SK-MEL-5 (cell line): ENCODE data around the gene CAPN15. TPM values are rescaled to one million over a fixed set of nuclear protein-coding genes. Genes with fewer than 3 reads are reported as not detected.

ENCODE experiments used
- DNase-seq: peaks from one replicate; pipeline ENCODE4 v3.0.0-alpha.2; 2016; ENCODE audit warnings: low read depth, low spot score
- in situ Hi-C: cut with HindIII; loops from 2 replicates; pipeline ENCODE4 v1.10.0; 2016; ENCODE audit warnings: low sequenced_read_pairs, high pct_unique_total_duplicates, low pct_unique_long_range_greater_than_20kb
- total RNA-seq: library from RNA; depleted of rRNA; stranded (reverse); fragments of >200 nt; shearing (Covaris generic); gene quantifications from 2 replicates; pipeline ENCODE4 v1.2.3, GENCODE V29; 2014

The CAPN15 gene
- total RNA-seq, 1 experiment from 2014 or later = 15.6 TPM

- DNase-seq = no peak
- in situ Hi-C loops = no loop called here
Measured at GRCh38 chr16:534856-535445, 7.4 kb downstream of the CAPN15 start.

DNA sequence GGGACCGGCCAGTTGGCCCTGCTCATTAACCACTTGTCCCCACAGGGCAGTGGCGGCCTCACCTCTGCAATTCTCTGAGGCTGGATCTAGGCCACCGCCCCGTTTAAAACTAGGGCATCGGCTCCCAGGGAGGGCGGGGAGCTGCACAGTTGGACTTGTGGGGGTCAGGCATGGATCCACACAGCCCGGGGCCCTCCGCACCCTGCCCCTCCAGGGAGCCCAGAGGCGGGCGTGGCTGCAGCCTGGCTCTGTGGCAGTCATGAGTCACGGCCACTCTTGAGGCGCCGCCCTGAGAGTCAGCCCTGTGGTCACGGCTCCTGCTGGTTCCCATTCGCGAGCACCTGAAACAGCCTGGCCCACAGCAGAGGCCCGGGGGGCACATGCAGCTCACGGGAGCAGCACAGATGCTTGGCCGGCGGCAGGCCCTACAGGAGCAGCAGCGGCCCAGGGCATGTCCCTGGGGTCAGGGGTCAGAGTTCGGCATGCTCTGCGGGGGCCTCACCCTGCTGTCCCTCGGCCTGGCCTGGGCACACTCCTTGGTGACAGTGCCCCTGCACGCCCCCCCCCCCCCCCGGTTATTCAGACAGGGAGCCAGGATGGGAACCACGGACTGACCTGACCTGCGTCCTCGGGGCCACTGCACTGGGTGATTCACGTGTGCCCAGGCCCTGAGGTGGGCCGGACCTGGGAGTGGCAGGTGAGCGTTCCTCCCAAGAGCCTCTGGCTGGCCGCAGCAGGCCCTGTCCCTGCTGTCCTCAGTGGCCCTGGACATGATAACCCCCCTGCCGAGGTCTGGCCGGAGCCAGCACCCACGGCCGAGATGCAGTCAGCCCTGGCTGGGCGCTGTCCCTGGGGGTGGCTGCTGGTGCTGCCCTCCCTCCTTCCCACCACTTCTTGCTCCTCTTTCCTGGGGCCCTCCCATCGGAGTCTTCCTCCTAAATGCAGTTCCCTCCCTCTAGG, 8.2 kb downstream of the CAPN15 start:
- DNase-seq = no peak
- in situ Hi-C loops = no loop called here

DNA sequence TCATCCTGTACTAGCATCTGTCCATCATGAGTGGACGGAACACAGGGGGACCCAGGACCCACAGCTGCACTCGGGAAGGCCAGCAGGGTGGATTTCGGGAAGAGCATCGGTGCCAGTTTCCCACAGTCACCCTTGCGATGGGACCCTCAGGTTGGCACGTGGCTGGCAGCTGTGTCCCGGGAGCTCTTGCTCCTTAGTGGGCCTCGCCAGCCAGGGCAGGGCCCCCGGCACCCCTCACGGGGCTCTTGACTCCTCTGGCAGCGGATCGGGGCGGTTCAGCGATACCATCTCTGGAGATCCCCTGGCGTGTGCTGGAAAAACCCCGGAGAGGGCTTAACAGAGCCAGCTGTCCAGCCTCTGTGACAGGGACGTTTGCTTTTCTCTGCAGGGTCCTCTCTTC, 9.2 kb downstream of the CAPN15 start:
- DNase-seq = no peak
- in situ Hi-C loops = no loop called here

GRCh38 chr16:537415-538335, 10.2 kb downstream of the CAPN15 start:
- no peak for DNase-seq
- in situ Hi-C loops = no loop called here

- DNase-seq = no peak
- in situ Hi-C loops = no loop called here
Measured at GRCh38 chr16:539901-540530, 12.5 kb downstream of the CAPN15 start.

GRCh38 chr16:540645-541340, 13.3 kb downstream of the CAPN15 start:
- DNase-seq = no peak
- in situ Hi-C loops = no loop called here

- DNase-seq = no peak
- in situ Hi-C loops = no loop called here
Measured at GRCh38 chr16:543301-544164, 16.0 kb downstream of the CAPN15 start.

DNA sequence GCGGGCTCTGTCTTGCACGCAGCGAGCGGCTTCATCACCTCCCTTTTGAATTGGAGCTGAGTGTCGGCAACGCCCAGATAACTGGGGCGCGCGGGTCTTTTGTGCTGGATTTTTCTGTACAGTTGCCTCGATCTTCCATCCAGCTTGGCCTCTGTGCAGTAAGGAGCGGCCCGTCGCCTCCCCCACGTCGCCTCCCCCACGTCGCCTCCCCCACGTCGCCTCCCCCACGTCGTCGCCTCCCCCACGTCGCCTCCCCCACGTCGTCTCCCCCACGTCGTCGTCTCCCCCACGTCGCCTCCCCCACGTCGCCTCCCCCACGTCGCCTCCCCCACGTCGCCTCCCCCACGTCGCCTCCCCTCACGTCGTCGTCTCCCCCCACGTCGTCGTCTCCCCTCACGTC, 17.0 kb downstream of the CAPN15 start:
- in situ Hi-C loops = no loop called here

DNA sequence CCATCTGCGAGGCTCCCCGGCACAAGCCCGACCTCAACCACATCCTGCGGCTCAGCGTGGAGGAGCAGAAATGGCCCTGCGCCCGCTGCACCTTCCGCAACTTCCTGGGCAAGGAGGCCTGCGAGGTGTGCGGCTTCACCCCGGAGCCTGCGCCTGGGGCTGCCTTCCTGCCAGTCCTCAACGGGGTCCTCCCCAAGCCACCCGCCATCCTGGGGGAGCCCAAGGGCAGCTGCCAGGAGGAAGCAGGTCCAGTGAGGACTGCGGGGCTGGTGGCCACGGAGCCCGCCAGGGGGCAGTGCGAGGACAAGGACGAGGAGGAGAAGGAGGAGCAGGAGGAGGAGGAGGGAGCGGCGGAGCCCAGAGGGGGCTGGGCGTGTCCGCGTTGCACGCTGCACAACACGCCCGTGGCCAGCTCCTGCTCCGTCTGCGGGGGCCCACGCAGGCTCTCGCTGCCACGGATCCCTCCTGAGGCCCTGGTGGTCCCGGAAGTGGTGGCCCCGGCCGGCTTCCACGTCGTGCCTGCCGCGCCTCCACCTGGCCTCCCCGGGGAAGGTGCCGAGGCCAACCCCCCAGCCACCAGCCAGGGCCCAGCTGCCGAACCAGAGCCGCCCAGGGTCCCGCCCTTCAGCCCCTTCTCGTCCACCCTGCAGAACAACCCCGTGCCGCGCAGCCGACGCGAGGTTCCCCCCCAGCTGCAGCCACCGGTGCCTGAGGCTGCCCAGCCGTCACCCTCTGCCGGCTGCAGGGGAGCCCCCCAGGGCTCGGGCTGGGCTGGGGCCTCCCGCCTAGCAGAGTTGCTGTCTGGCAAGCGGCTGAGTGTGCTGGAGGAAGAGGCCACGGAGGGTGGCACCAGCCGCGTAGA, 19.6 kb downstream of the CAPN15 start:
- DNase-seq = peak; percentile 84
- in situ Hi-C loops = no loop called here

More for the DNA sequence above, 17.0 kb downstream of the CAPN15 start:
- DNase-seq = no peak

GRCh38 chr16:548586-548985, 21.1 kb downstream of the CAPN15 start:
- no peak for DNase-seq
- in situ Hi-C loops = no loop called here

DNA sequence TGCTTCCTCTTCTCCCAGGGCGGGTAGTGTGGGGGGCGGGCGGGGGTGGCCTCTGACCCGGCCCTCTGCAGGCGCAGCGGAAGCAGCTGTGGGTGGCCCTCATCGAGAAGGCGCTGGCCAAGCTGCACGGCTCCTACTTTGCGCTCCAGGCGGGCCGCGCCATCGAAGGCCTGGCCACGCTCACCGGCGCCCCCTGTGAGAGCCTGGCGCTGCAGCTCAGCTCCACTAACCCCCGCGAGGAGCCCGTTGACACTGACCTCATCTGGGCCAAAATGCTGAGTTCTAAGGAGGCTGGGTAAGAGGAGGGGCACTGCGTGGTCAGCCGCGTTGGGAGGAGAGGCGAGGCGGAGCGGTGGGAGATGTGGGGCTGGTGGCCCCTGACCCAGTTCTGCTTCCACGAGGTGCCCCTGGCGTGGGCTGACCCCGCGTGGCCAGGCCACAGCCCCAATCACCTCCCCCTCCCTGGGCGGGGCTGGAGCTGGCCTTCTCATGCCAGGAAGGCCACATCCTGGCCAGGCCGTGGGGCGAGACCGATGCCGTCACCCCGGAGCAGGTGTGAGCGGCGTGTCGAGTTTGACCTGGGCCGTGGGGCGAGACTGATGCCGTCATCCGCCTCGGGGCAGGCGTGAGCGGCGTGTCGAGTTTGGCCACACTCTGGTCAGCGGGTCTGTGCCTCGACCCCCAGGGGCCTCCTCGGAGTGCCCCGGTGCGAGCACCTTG, 22.2 kb downstream of the CAPN15 start:
- in situ Hi-C loops = no loop called here
- no peak for DNase-seq

DNA sequence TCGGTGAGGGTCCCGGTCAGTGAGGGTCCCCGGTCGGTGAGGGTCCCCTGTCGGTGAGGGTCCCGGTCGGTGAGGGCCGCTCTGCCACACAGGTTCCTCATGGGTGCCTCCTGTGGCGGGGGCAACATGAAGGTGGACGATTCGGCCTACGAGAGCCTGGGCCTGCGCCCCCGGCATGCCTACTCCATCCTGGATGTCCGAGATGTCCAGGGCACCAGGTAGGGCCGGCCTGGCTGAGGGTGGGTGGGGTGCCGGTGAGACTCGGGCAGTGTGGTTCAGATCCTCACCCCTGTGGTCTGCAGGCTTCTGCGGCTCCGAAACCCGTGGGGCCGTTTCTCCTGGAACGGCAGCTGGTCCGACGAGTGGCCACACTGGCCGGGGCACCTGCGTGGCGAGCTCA, 23.7 kb downstream of the CAPN15 start:
- in situ Hi-C loops = no loop called here
- DNase-seq = no peak

DNA sequence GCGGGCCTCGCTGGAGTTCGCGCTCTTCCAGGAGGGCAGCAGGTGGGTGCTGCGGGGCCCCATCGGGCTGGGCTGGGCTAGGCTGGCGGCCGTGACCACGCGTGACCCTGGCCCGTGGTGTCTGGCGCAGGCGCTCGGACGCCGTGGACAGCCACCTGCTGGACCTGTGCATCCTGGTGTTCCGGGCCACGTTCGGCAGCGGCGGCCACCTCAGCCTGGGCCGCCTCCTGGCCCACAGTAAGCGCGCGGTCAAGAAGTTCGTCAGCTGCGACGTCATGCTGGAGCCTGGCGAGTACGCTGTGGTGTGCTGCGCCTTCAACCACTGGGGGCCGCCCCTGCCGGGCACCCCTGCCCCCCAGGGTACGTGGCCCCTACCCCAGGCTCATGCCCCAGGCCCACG, 24.7 kb downstream of the CAPN15 start:
- DNase-seq = no peak
- in situ Hi-C loops = no loop called here

- no peak for DNase-seq
- in situ Hi-C loops = no loop called here
Measured at GRCh38 chr16:553601-554296, 26.2 kb downstream of the CAPN15 start.
